Right renal cortex interstitium (tissue), 3 donors: ENCODE results near the gene TMEM107. TPM values are rescaled to one million over a fixed set of nuclear protein-coding genes. Genes with fewer than 3 reads are reported as not detected.

ENCODE experiments used
- DNase-seq, 3 donors: peaks; one replicate each; pipeline ENCODE4 v3.0.0-alpha.2; 2013; ENCODE audit warnings: low read depth in 3 of 3, low spot score in 2 of 3
- polyA plus RNA-seq, 3 donors: library from polyadenylated mRNA; unstranded; fragments of 120-200 nt; gene quantifications; one replicate each; pipeline ENCODE4 v1.2.1, GENCODE V29; 2013; ENCODE audit not compliant: insufficient read length in 3 of 3

TMEM107 gene
- polyA plus RNA-seq, 3 donors: 22.4 to 25.9 (median 23.5) TPM

- no peak for DNase-seq
Observed at GRCh38 chr17:8140065-8141029, 35.8 kb downstream of the TMEM107 start.

GRCh38 chr17:8138672-8139371 is 37.4 kb downstream of the TMEM107 start:
- peak in 2 of 3 donors; percentile 94 for DNase-seq

DNA sequence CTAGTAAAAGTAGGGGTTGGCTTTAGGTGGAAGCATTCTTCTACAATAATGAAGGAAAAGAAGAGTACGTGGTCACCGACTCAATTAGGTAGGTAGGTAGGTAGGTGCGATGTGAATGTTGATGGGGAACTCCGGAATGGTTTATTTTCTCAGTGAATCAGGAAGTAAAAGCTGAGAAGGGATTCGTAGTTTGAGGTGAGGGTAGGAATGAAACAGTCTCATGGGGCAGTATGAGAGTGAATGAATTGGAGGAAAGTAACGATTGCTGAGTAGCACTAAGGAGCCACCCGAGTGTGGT is 37.9 kb downstream of the TMEM107 start:
- DNase-seq: no peak

- DNase-seq: no peak
Observed at GRCh38 chr17:8137645-8138373, 38.4 kb downstream of the TMEM107 start.

- no peak for DNase-seq
Observed at GRCh38 chr17:8133941-8134340, 42.2 kb downstream of the TMEM107 start.

DNA sequence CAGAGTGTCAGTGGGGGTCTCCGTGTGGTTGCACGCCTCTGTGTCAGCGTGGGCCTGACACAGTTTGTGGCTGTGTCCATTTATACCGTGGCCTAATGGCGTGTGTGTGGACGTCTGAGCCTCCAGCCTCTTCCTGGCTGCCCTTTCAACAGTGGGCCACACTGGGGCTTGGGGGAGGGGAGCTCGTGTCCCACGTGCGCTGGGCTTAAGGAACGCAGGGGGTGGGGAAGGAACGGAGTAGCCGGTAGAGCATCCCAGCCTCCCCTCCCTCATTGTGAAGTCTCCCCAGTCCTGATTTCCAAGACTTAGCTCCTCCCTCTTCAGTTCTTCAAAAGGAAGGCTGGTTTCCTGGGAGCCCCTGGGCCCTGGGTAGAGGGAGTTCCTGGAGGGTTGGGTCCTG is 42.8 kb downstream of the TMEM107 start:
- DNase-seq: no peak

GRCh38 chr17:8131844-8132441 is 44.2 kb downstream of the TMEM107 start:
- no peak for DNase-seq

- DNase-seq: no peak
Observed at GRCh38 chr17:8128125-8128784, 47.9 kb downstream of the TMEM107 start.

- DNase-seq: no peak
Observed at GRCh38 chr17:8126491-8127066, 49.6 kb downstream of the TMEM107 start.

GRCh38 chr17:8125947-8126490 is 50.2 kb downstream of the TMEM107 start:
- no peak for DNase-seq

DNA sequence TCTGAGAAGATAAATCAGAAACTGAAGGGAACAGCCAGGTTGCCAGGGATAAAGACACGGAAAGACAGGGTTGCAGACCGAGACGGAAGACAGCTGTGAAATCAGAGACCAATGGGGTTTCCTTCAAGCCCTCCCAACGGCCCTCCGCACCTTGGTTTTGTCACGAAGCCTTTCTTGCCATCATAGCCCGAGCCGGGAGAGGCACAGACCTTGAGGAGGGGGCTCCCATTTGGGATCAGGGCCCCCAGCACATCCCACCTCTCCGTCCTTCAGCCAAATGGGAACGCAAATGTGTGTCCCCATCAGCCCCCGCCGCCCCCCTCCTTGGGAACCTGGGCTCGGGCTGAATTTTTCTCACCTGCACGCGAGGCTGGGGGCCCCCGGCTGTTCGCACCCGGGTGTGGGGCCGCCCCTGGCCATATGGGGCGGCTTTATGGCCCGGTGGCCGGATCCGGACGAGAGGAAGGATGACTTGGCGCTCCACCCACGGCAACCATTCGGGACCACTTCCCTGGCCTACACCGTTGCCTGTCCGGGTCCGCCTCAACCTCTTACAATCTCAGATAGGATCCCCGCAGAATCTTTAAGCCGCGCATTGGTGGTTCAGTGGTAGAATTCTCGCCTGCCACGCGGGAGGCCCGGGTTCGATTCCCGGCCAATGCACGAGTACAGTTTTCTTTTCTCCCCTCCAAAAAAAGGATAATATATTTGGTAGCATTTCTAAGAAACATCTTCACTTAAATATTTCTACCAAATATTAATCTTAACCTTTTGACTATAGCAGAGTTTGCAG is 50.8 kb downstream of the TMEM107 start:
- no peak for DNase-seq

GRCh38 chr17:8124350-8125153 is 51.6 kb downstream of the TMEM107 start:
- no peak for DNase-seq

DNA sequence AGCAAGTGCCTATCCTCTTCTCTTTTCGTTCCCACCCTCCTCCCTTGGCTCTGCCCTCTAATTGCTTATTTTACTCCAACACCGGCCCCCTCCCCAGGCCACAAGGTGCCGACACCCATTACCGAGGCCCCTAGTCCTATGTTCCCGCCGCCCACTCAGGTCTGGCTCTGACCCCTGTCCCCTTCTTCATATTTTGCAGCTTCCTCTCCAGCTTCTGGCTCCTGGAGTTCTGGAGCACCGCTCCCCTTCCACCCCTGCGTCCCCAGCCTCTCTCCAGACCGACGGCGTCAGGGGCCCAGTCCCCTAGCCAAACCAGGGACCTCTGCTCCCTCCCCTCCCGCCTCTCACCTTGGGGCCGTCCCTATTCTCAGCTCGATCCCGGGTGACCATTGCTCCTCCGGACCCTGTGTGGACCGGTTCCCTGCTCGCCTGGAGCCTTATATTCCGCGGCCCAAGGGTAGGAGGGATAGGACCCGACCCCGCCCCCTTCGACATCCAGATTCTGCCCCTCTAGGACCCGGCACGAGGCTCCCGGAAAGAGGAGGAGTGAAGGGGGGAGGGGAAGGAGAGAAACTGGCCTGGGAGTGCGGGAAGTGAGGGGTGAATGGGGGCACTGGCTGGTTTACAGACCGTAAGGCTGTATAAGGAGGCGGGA is 52.4 kb downstream of the TMEM107 start, which contains the start of gene HES7:
HES7 (minus strand) TSS at position 412 of the 655 bp plus-strand sequence; CDS start at position 390, 22 bp downstream.
- no peak for DNase-seq

DNA sequence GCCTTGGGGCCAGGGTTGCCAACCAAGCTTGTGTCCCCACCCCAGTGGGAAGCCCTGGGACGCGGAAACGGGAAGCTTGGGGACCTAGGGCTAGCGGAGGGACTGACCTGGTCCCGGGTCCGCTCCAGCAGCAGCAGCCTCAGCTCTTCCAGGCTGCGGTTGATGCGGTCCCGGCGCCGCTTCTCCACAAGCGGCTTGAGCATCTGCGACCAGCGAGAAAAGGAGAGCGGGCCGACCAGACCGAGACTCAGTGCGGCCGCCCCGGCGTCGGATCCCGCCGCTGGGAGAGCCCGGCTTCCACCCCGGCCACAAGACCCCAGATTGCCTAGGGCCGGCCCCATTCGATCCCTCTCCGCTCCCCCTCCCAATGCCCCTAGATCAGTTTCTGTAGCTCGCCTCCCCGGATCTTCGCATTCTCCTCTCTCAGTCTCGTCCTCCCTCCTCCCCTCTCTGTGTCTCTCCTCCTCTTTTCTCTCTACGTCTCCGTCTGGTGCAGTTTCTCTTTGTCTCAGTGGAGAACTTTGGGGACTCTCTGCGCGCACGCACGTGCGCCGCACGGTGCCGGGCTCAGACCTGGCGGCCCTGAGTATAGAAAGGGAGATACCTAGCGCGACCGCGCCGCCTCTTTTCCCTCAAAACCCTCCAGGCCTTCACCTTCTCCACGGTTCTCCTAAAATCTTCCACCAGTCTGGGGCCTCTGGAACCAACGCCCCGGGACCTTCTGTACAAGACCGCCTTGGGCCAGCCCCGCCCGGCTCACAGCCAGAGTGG is 53.1 kb downstream of the TMEM107 start:
- DNase-seq: no peak
